ENCODE results near the gene SND1. TPM values are rescaled to one million over a fixed set of nuclear protein-coding genes. Genes with fewer than 3 reads are reported as not detected.
"Not testable (repeated sequence)": the region's sequence is repeated elsewhere in the genome, so short reads cannot be mapped to it uniquely, and the experiment has no call there.

The SND1 gene
- total RNA-seq, 6 experiments from 2014 or later: 217 to 259 (median 247) TPM

GRCh38 chr7:127900732-127901685 lies 249.0 kb downstream of the SND1 start:
- Mint-ChIP-seq H3K4me1 (ENCODE audit: low read depth) (peaks cover 31% of the 10 kb centered on the region), H3K27me3 (ENCODE audit: insufficient read depth) (no peaks in the 10 kb centered on the region; the same call in 1 of the 2 replicates)

GRCh38 chr7:127901895-127902703 lies 250.1 kb downstream of the SND1 start:
- Mint-ChIP-seq H3K9me3 (no peaks in the 10 kb centered on the region), H3K4me3 (no peak overlapping the region), H3K27me3 (ENCODE audit: insufficient read depth) (no peaks in the 10 kb centered on the region; the same call in 1 of the 2 replicates), H3K27ac (no peak overlapping the region), H3K4me1 (ENCODE audit: low read depth) (peaks cover 42% of the 10 kb centered on the region), H3K36me3 (ENCODE audit: low read depth) (peaks cover 2% of the 10 kb centered on the region; the same call in 1 of the 2 replicates)
- TF ChIP-seq CTCF (IDR thresholded peaks at IDR 0.05): no peak
- no peak for DNase-seq

More at GRCh38 chr7:127900732-127901685, 249.0 kb downstream of the SND1 start:
- DNase-seq: no peak
- no peak for TF ChIP-seq CTCF (IDR thresholded peaks at IDR 0.05)
- Mint-ChIP-seq H3K27ac (no peak overlapping the region; the same call in 1 of the 2 replicates), H3K4me3 (no peak overlapping the region), H3K36me3 (ENCODE audit: low read depth) (no peaks in the 10 kb centered on the region), H3K9me3 (no peaks in the 10 kb centered on the region)

- not testable (repeated sequence) for H3K9me3 Mint-ChIP-seq; H3K4me3 Mint-ChIP-seq; H3K27me3 Mint-ChIP-seq (ENCODE audit: insufficient read depth); H3K36me3 Mint-ChIP-seq (ENCODE audit: low read depth); DNase-seq; H3K27ac Mint-ChIP-seq
- H3K4me1 Mint-ChIP-seq (ENCODE audit: low read depth): peaks cover 49% of the 10 kb centered on the region
Observed at GRCh38 chr7:127902753-127903152, 250.8 kb downstream of the SND1 start.

- no peak overlapping the region for H3K4me3 Mint-ChIP-seq
- TF ChIP-seq CTCF (IDR thresholded peaks at IDR 0.05): no peak
- H3K36me3 Mint-ChIP-seq (ENCODE audit: low read depth): peaks cover 8% of the 10 kb centered on the region; the same call in 1 of the 2 replicates
- H3K27ac Mint-ChIP-seq: peak overlapping the region; percentile 77
- no peaks in the 10 kb centered on the region for H3K9me3 Mint-ChIP-seq
- H3K27me3 Mint-ChIP-seq (ENCODE audit: insufficient read depth): no peaks in the 10 kb centered on the region; the same call in 1 of the 2 replicates
- no peak for DNase-seq
- peaks cover 60% of the 10 kb centered on the region for H3K4me1 Mint-ChIP-seq (ENCODE audit: low read depth)
Observed at GRCh38 chr7:127903892-127904669, 252.1 kb downstream of the SND1 start.

- peaks cover 62% of the 10 kb centered on the region for H3K4me1 Mint-ChIP-seq (ENCODE audit: low read depth)
Observed at GRCh38 chr7:127904670-127904985, 252.6 kb downstream of the SND1 start.

More at GRCh38 chr7:127904670-127904985, 252.6 kb downstream of the SND1 start:
- TF ChIP-seq CTCF (IDR thresholded peaks at IDR 0.05): no peak
- H3K27me3 Mint-ChIP-seq (ENCODE audit: insufficient read depth): no peaks in the 10 kb centered on the region
- peak overlapping the region; percentile 77 for H3K27ac Mint-ChIP-seq
- H3K9me3 Mint-ChIP-seq: no peaks in the 10 kb centered on the region
- no peak overlapping the region for H3K4me3 Mint-ChIP-seq
- H3K36me3 Mint-ChIP-seq (ENCODE audit: low read depth): peaks cover 8% of the 10 kb centered on the region; the same call in 1 of the 2 replicates
- DNase-seq: peak; percentile 33
